T-helper 2 cell (primary cell): ENCODE data around the gene C16orf74.
A peak's percentile ranks its signal among the peaks of the same experiment; 100 is the strongest.

Experiments used
- DNase-seq, 5 experiments: peaks; one replicate each; pipeline versions ENCODE4 v3.0.0 to v3.0.0-alpha.2; 2012 to 2022
- total RNA-seq, 2 donors: gene quantifications; one replicate each; lab custom pipeline; 2026; lab: John Stamatoyannopoulos, UW

C16orf74 gene
- total RNA-seq = 0.31 to 5.0 reads per million in 2 donors

GRCh38 chr16:85750827-85751697 is at the start of gene C16orf74:
Gene C16orf74, minus strand, starts transcription at chr16:85751096. Its CDS starts 15,879 bp downstream, at chr16:85735217.
- DNase-seq = no peak

GRCh38 chr16:85800321-85800669 is 49.4 kb upstream of the C16orf74 start:
- DNase-seq = peak in 3 of 5 experiments; percentile 10 to 58 (median 45)

GRCh38 chr16:85799497-85800320 is 48.8 kb upstream of the C16orf74 start, which contains the start of the genes COX4I1 and EMC8:
Gene COX4I1, plus strand, starts transcription at chr16:85799695. Its CDS starts 1,511 bp downstream, at chr16:85801206.
Gene EMC8, minus strand, starts transcription at chr16:85799544. Its CDS starts 249 bp downstream, at chr16:85799295.
- peak; percentile 83 to 96 (median 89) for DNase-seq

GRCh38 chr16:85798901-85799496 is 48.1 kb upstream of the C16orf74 start:
- peak in 3 of 5 experiments; percentile 21 to 57 (median 34) for DNase-seq

GRCh38 chr16:85798283-85798776 is 47.4 kb upstream of the C16orf74 start:
- no peak for DNase-seq

- no peak for DNase-seq
Measured at GRCh38 chr16:85796599-85796998, 45.7 kb upstream of the C16orf74 start.

GRCh38 chr16:85796152-85796551 is 45.3 kb upstream of the C16orf74 start:
- no peak for DNase-seq

GRCh38 chr16:85794696-85795095 is 43.8 kb upstream of the C16orf74 start:
- DNase-seq = no peak

- DNase-seq = no peak
Measured at GRCh38 chr16:85793662-85794298, 42.9 kb upstream of the C16orf74 start.

- DNase-seq = no peak
Measured at GRCh38 chr16:85789773-85790172, 38.9 kb upstream of the C16orf74 start.

- no peak for DNase-seq
Measured at GRCh38 chr16:85788819-85789218, 37.9 kb upstream of the C16orf74 start.

- DNase-seq = no peak
Measured at GRCh38 chr16:85785927-85786326, 35.0 kb upstream of the C16orf74 start.

GRCh38 chr16:85784813-85785212 is 33.9 kb upstream of the C16orf74 start:
- DNase-seq = no peak

- no peak for DNase-seq
Measured at GRCh38 chr16:85783441-85783840, 32.5 kb upstream of the C16orf74 start.

- no peak for DNase-seq
Measured at GRCh38 chr16:85782451-85782850, 31.6 kb upstream of the C16orf74 start.

- no peak for DNase-seq
Measured at GRCh38 chr16:85781695-85782370, 30.9 kb upstream of the C16orf74 start.

- DNase-seq = no peak
Measured at GRCh38 chr16:85781156-85781555, 30.3 kb upstream of the C16orf74 start.

- DNase-seq = no peak
Measured at GRCh38 chr16:85780281-85780680, 29.4 kb upstream of the C16orf74 start.

- DNase-seq = peak in 1 of 5 experiments; percentile 23
Measured at GRCh38 chr16:85778873-85779272, 28.0 kb upstream of the C16orf74 start.

- no peak for DNase-seq
Measured at GRCh38 chr16:85777583-85778310, 26.9 kb upstream of the C16orf74 start.

- no peak for DNase-seq
Measured at GRCh38 chr16:85774811-85775210, 23.9 kb upstream of the C16orf74 start.
